IPS-15b (cell line): ENCODE data around the gene HHIPL2.

Experiments
- H3K27me3 ChIP-seq: one replicate; pipeline ENCODE4 v1.6.1; 2013; ENCODE audit warnings: low read length; ENCODE audit not compliant: control insufficient read depth, insufficient read depth
- H3K36me3 ChIP-seq: one replicate; pipeline ENCODE4 v1.6.1; 2013; ENCODE audit warnings: low read length; ENCODE audit not compliant: control insufficient read depth, insufficient read depth
- H3K4me1 ChIP-seq: one replicate; pipeline ENCODE4 v1.6.1; 2013; ENCODE audit warnings: mild to moderate bottlenecking, low read length; ENCODE audit not compliant: control insufficient read depth, insufficient read depth
- H3K4me3 ChIP-seq: one replicate; pipeline ENCODE4 v1.5.1; 2013; ENCODE audit warnings: low read depth, low read length
- H3K9ac ChIP-seq: one replicate; pipeline ENCODE4 v1.6.1; 2013; ENCODE audit warnings: low read depth, mild to moderate bottlenecking, low read length
- H3K9me3 ChIP-seq: one replicate; pipeline ENCODE4 v1.6.1; 2013; ENCODE audit warnings: mild to moderate bottlenecking, low read length; ENCODE audit not compliant: control insufficient read depth, insufficient read depth

Gene HHIPL2

DNA sequence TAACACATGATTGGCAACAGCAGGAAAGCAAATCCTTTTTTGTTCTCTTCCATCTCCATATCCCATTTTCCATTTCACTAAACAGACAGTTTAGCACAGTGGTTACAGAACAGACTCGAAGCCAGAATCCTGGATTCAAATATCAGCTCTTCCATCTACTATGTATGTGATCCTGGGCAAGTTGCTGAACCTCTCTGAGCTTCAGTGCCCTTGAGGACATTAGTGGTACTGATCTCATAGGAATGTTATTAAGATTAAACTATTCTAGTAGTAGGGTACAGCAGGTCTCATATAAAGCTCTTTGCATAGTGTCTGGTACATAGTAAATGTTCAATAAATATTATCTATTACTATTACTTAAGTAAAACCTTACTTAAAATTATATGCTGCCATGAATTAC is 13.8 kb upstream of the HHIPL2 start:
- no peaks in the 10 kb centered on the region for H3K27me3 ChIP-seq

DNA sequence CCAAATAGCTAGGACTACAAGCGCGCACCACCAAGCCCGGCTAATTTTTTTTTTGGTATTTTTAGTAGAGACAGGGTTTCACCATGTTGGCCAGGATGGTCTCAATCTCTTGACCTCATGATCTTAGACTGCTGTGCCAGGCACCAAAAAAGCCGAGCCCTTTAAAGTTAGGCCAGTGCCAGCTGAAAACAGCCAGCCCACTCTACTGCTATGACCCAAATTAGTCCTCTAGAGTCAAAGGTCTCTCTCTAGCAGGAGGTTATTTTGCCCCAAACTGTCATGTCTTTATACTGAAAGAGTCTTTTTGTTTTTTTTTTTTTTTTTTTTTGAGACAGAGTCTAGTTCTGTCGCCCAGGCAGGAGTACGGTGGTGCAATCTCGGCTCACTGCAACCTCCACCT is 9.7 kb upstream of the HHIPL2 start:
- no peaks in the 10 kb centered on the region for H3K4me1 ChIP-seq
- H3K9ac ChIP-seq, result no peak overlapping the region
- H3K9me3 ChIP-seq, result no peaks in the 10 kb centered on the region
- no peaks in the 10 kb centered on the region for H3K27me3 ChIP-seq
- H3K4me3 ChIP-seq, result no peak overlapping the region
- no peaks in the 10 kb centered on the region for H3K36me3 ChIP-seq

More for the DNA sequence above, 13.8 kb upstream of the HHIPL2 start:
- Histone ChIP-seq H3K4me1 (no peaks in the 10 kb centered on the region), H3K9ac (no peak overlapping the region), H3K4me3 (no peak overlapping the region), H3K36me3 (no peaks in the 10 kb centered on the region), H3K9me3 (no peaks in the 10 kb centered on the region)

- H3K36me3 ChIP-seq, result no peaks in the 10 kb centered on the region
- no peaks in the 10 kb centered on the region for H3K27me3 ChIP-seq
- H3K9me3 ChIP-seq, result no peaks in the 10 kb centered on the region
- H3K4me1 ChIP-seq, result no peaks in the 10 kb centered on the region
- no peak overlapping the region for H3K9ac ChIP-seq
- H3K4me3 ChIP-seq, result no peak overlapping the region
Measured at GRCh38 chr1:222557148-222557547, 9.2 kb upstream of the HHIPL2 start.

DNA sequence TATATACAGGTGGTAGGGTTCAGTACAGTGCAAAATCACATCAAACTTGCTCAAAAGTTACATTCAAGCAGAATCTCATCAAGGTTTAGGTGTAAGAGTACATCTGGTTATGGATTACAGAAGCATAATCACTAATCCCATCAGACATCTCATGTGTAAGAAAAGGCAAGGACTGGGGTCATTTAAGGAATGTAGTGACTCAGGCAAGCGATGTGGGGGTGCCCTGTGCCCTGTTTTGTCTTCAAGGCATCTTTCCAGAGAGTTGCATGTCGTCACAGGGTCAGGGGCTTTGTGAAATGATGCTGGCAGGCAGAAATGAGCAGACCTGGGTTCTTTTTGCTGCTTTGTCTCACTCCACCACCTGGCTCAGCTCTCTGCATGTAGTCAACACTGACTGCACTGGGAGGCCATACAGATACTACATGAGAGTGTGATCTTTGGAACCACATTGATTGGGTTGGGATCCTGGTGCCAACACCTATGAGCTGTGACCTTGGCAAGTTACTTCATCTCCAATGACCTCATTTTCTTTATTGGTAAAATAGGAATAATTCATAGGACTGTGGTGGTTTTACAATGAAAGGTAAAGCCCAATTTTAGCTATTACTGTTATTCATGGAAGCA is 8.2 kb upstream of the HHIPL2 start:
- Histone ChIP-seq H3K27me3 (no peaks in the 10 kb centered on the region), H3K36me3 (no peaks in the 10 kb centered on the region), H3K4me1 (no peaks in the 10 kb centered on the region), H3K9ac (no peak overlapping the region), H3K9me3 (no peaks in the 10 kb centered on the region), H3K4me3 (no peak overlapping the region)

GRCh38 chr1:222554177-222554576 is 6.3 kb upstream of the HHIPL2 start:
- Histone ChIP-seq H3K9ac (no peak overlapping the region), H3K9me3 (no peaks in the 10 kb centered on the region), H3K4me1 (no peaks in the 10 kb centered on the region), H3K27me3 (no peaks in the 10 kb centered on the region), H3K36me3 (no peaks in the 10 kb centered on the region), H3K4me3 (no peak overlapping the region)

GRCh38 chr1:222552882-222553281 is 5.0 kb upstream of the HHIPL2 start:
- H3K4me3 ChIP-seq, result no peak overlapping the region
- H3K27me3 ChIP-seq, result no peaks in the 10 kb centered on the region
- H3K9ac ChIP-seq, result no peak overlapping the region
- no peaks in the 10 kb centered on the region for H3K36me3 ChIP-seq
- no peaks in the 10 kb centered on the region for H3K9me3 ChIP-seq
- H3K4me1 ChIP-seq, result no peaks in the 10 kb centered on the region

GRCh38 chr1:222547260-222547614 is 667 bp downstream of the HHIPL2 start:
- H3K9ac ChIP-seq, result no peak overlapping the region
- no peak overlapping the region for H3K4me3 ChIP-seq

DNA sequence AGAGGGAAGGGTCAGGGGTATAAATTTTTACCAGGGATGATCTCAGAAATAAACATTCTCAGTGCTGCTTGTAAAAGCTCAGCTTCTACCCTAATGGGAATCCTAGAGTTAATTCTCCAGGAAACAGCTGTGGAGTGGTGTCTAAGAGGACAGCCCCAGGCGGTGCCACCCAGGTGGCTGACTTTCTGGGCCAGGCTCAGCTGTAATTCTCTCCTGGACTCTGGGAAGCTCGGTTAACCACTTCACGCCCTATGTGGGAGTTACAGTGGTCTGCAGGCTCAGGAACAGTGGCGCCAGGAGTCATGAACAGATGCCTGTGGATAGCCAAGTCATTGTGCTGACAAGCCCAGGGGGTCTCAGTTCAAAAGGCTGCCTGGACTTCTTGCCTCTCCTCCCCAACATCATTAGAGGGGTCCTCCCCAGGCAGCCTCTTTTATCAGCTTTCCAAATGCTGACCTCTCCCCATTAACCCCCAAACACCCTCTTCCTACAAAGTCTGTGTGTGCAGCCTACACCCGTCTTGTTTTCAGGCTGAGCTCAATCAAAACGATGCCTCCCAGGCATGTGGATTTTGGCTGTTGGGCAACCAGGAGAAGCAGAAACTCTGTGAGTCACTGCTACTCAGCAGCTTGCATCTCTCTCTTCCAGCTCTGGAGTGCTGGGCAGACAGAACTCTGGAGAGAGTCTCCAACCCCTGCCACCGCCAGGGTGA is 1.2 kb downstream of the HHIPL2 start:
- H3K9me3 ChIP-seq, result no peaks in the 10 kb centered on the region
- peaks cover 5% of the 10 kb centered on the region for H3K4me1 ChIP-seq
- no peak overlapping the region for H3K9ac ChIP-seq
- H3K36me3 ChIP-seq, result no peaks in the 10 kb centered on the region
- no peaks in the 10 kb centered on the region for H3K27me3 ChIP-seq
- H3K4me3 ChIP-seq, result no peak overlapping the region

More at GRCh38 chr1:222547260-222547614, 667 bp downstream of the HHIPL2 start:
- Histone ChIP-seq H3K4me1 (peaks cover 5% of the 10 kb centered on the region), H3K27me3 (no peaks in the 10 kb centered on the region), H3K9me3 (no peaks in the 10 kb centered on the region), H3K36me3 (no peaks in the 10 kb centered on the region)

- Histone ChIP-seq H3K9me3 (no peaks in the 10 kb centered on the region), H3K4me1 (peaks cover 5% of the 10 kb centered on the region), H3K4me3 (no peak overlapping the region), H3K36me3 (no peaks in the 10 kb centered on the region), H3K9ac (no peak overlapping the region), H3K27me3 (no peaks in the 10 kb centered on the region)
Measured at GRCh38 chr1:222546091-222546490, 1.8 kb downstream of the HHIPL2 start.

GRCh38 chr1:222543817-222544216 is 4.1 kb downstream of the HHIPL2 start:
- no peak overlapping the region for H3K4me3 ChIP-seq
- H3K27me3 ChIP-seq, result no peaks in the 10 kb centered on the region
- H3K9ac ChIP-seq, result no peak overlapping the region
- H3K4me1 ChIP-seq, result peaks cover 5% of the 10 kb centered on the region
- no peaks in the 10 kb centered on the region for H3K36me3 ChIP-seq
- no peaks in the 10 kb centered on the region for H3K9me3 ChIP-seq

DNA sequence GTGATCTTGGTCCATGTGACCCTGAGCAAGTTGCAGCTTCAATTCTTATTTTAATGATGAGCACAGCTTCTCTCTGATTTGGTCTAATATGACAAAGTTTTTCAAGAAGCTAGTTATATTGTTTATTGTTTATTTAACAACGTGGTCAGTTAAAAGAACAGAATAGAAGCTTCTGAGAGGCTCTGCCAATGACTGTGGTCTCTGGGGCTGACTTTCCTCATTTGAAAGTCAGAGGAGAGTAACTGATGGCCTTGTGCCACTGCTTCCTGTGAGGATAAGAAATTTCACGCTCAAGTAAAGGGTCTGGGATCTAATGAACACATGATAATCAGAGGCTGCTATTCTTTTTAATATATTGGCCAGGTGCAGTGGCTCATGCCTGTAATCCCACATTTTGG is 7.3 kb downstream of the HHIPL2 start:
- Histone ChIP-seq H3K4me3 (no peak overlapping the region), H3K4me1 (no peaks in the 10 kb centered on the region), H3K9me3 (no peaks in the 10 kb centered on the region), H3K36me3 (no peaks in the 10 kb centered on the region), H3K27me3 (no peaks in the 10 kb centered on the region), H3K9ac (no peak overlapping the region)

DNA sequence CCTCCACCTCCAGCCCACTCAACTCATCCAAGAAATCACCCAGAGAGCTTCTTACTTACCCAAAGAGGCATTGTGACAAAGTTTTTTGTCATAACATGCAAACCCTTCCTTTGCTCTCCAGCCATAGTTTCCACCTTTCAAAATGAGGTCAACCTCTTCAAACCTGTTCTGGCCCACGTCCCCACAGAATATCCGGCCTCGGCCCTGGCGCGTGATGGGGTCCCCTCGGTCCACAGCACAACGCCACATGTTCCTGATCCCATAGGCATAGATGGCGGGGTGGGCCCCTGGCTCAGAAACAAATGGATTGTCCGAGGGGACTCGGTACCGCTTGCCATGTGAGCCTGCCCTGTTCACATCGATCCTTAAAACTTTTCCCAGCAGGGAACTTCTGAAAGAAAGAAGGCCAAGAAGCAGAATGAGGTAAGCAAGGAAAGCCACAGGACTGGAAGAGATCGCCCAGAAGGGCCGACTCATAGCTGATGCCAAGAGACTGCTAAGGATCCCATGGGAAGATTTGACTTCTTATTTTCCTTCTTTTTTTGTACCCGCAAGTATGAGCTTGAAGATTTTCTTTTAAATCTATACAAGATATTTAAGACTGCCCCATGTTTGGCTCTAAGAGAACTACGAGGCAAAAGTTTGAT is 7.8 kb downstream of the HHIPL2 start:
- no peak overlapping the region for H3K9ac ChIP-seq
- no peaks in the 10 kb centered on the region for H3K36me3 ChIP-seq
- no peaks in the 10 kb centered on the region for H3K9me3 ChIP-seq
- H3K4me1 ChIP-seq, result no peaks in the 10 kb centered on the region
- no peaks in the 10 kb centered on the region for H3K27me3 ChIP-seq
- no peak overlapping the region for H3K4me3 ChIP-seq
